ENCODE results near the gene PCDHA8.
"Not testable (repeated sequence)": the region's sequence is repeated elsewhere in the genome, so short reads cannot be mapped to it uniquely, and the experiment has no call there.

PCDHA8 gene

DNA sequence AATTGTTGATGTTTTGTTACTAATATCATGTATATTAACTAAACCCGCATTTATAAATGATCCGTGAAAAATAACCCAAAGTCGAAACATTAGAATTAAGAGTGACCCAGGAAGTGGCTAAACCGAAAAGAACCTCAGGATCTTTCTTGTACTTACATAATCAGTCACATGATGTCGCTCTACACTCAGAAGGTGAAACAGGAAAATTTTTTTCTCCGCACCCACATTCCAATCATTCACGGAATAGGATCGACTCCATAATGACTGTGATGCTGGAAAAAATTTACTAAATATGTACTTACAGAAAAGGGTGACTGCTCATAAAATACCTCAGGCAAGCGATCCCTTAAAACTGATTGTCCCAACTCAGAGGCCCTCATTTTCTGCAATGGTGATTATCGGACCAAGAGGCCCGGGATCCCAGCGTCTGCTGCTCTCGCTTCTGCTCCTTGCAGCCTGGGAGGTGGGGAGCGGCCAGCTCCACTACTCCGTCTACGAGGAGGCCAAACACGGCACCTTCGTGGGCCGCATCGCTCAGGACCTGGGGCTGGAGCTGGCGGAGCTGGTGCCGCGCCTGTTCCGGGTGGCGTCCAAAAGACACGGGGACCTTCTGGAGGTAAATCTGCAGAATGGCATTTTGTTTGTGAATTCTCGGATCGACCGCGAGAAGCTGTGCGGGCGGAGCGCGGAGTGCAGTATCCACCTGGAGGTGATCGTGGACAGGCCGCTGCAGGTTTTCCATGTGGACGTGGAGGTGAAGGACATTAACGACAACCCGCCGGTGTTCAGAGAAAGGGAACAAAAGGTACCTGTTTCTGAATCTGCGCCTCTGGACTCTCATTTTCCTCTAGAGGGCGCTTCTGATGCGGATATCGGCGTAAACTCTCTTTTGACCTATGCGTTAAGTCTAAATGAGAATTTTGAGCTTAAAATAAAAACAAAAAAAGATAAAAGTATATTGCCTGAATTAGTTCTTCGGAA lies 34.4 kb downstream of the PCDHA8 start, which contains the start of gene PCDHA12:
Gene PCDHA12 (plus strand): TSS at position 224 of the 981 bp plus-strand sequence. CDS start 165 bp downstream, at position 389.
- no peak for DNase-seq

DNA sequence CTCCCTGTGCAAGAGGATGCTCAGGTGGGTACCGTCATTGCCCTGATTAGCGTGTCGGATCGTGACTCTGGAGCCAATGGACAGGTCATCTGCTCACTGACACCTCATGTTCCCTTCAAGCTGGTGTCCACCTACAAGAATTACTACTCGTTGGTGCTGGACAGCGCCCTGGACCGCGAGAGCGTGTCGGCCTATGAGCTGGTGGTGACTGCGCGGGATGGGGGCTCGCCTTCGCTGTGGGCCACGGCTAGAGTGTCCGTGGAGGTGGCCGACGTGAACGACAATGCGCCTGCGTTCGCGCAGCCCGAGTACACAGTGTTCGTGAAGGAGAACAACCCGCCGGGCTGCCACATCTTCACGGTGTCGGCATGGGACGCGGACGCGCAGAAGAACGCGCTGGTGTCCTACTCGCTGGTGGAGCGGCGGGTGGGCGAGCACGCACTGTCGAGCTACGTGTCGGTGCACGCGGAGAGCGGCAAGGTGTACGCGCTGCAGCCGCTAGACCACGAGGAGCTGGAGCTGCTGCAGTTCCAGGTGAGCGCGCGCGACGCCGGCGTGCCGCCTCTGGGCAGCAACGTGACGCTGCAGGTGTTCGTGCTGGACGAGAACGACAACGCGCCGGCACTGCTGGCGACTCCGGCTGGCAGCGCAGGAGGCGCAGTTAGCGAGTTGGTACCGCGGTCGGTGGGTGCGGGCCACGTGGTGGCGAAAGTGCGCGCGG lies 35.7 kb downstream of the PCDHA8 start:
- DNase-seq = not testable (repeated sequence)

DNA sequence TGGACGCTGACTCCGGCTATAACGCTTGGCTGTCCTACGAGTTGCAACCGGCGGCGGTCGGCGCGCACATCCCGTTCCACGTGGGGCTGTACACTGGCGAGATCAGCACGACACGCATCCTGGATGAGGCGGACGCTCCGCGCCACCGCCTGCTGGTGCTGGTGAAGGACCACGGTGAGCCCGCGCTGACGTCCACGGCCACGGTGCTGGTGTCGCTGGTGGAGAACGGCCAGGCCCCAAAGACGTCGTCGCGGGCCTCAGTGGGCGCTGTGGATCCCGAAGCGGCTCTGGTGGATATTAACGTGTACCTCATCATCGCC lies 36.2 kb downstream of the PCDHA8 start:
- no peak for DNase-seq

DNA sequence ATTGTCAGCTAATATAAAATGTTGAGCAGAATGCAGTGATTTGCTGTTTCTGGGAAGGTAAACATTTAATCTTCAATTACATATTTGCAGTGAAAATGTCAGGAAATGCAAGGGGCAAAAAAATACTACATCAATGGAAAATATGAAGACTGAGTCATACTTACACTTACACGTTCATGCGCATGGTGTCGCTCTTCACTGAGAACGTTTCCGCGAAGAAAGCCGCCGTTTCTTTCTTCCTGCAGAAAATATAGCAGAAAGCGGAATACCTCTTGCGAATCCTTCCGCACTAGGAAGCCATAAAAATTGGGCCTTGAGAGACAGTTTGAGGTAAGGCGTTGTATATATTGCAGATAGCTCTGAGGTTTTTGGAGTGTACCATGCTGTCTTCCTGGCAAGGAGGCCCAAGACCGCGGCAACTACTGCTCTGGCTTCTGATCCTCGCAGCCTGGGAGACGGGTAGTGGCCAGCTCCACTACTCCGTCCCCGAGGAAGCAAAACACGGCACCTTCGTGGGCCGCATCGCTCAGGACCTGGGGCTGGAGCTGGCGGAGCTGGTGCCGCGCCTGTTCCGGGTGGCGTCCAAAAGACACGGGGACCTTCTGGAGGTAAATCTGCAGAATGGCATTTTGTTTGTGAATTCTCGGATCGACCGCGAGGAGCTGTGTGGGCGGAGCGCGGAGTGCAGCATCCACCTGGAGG lies 41.1 kb downstream of the PCDHA8 start, which contains the start of gene PCDHA13:
Gene PCDHA13 (plus strand): TSS at position 236 of the 702 bp plus-strand sequence. CDS start 145 bp downstream, at position 381.
- no peak for DNase-seq

DNA sequence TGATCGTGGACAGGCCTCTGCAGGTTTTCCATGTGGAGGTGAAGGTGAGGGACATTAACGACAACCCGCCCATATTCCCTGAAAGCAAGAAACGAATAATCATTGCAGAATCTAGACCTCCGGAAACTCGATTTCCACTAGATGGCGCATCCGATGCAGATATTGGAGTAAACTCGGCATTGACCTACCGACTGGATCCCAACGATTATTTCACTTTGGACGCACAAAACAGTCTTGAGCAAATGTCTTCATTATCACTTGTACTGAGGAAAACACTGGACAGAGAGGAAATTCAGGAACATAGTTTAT lies 41.6 kb downstream of the PCDHA8 start:
- no peak for DNase-seq

DNA sequence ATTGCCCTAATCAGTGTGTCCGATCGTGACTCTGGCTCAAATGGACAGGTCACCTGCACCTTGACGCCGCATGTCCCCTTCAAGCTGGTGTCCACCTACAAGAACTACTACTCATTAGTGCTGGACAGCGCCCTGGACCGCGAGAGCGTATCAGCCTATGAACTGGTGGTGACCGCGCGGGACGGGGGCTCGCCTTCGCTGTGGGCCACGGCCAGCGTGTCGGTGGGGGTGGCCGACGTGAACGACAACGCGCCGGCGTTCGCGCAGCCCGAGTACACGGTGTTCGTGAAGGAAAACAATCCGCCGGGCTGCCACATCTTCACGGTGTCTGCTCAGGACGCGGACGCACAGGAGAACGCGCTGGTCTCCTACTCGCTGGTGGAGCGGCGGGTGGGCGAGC lies 42.4 kb downstream of the PCDHA8 start:
- no peak for DNase-seq

DNA sequence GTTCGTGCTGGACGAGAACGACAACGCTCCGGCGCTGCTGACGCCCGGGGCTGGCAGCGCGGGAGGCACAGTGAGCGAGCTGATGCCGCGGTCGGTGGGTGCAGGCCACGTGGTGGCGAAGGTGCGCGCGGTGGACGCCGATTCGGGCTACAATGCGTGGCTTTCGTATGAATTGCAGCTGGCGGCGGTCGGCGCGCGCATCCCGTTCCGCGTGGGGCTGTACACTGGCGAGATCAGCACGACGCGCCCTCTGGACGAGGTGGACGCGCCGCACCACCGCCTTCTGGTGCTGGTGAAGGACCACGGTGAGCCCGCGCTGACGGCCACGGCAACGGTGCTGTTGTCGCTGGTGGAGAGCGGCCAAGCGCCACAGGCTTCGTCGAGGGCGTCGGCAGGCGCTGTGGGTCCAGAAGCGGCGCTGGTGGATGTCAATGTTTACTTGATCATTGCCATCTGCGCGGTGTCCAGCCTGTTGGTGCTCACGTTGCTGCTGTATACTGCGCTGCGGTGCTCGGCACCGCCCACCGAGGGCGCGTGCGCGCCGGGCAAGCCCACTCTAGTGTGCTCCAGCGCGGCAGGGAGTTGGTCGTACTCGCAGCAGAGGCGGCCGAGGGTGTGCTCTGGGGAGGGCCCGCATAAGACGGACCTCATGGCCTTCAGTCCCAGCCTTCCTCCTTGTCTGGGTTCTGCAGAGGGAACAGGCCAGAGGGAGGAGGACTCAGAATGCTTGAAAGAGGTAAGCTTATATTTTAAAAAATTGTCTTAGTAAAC lies 43.1 kb downstream of the PCDHA8 start:
- no peak for DNase-seq
